Measurements from ENCODE around the gene INSIG1. TPM values are rescaled to one million over a fixed set of nuclear protein-coding genes. Genes with fewer than 3 reads are reported as not detected.

Gene INSIG1
- total RNA-seq, 1 experiment from 2014 or later = 92.6 TPM

DNA sequence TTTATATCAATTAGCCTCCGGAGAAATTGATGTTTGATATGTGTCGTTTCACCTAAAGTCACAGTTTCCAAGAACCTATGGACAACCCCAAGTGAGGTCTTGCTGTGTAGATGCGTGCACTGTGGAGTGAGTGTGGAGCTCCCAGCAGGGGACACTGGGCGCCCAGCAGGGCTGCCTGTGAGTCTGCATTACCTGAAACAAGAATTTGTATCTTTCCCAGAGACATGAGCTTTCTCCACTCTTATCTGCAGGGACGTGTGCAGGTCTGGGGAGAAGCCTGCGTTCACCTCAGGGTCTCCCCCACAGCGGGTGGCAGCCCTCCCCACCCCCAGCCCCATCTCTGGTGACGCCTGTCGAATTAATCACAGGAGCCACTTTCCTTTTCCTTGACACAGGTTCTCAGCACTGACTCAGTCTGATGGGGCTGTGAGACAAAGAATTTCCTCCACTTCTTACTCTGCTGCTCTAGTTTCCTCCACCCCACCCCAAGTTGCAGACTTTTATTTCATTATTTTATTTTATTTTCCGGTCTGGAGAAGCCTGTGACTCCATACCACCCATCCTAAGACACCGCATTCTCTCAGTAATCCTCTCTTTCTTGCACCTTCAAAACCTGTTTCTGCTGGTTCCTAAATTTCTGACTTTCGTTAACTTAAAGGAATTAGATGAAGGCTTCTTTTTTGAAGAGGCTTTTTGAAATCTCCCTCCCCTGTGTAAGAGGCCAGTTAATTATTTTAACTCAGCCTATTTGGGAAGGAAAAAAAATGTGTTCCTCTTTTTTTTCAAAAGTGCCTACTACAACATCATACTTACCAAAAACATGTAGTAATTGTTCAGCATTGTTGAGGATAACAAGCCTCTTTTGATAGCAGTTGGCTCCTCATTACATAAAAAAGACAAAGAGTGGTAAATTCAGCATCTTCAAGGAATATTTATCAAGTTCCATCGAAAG, 17.0 kb upstream of the INSIG1 start:
- ChIA-PET CTCF (no interaction called here), POLR2A (no interaction called here)
- in situ Hi-C loops (cut with HindIII; ENCODE audit: low pct_unique_long_range_greater_than_20kb, low sequenced_read_pairs) = no loop called here
- intact Hi-C loops (cut with micrococcal nuclease; ENCODE audit: unreplicated experiment) = no loop called here
- Histone ChIP-seq H3K4me3 (ENCODE audit: low read depth in 2 of 2, low read length in 2 of 2) (no peak overlapping the region), H3K9me3 (ENCODE audit: control insufficient read depth, insufficient read depth, low read depth, low read length) (no peaks in the 10 kb centered on the region), H3K27ac (ENCODE audit: low read length) (no peak overlapping the region), H3K4me1 (ENCODE audit: control insufficient read depth, insufficient read depth, low read length) (no peaks in the 10 kb centered on the region), H3K27me3 (ENCODE audit: control insufficient read depth, insufficient read depth, low read length) (peaks cover 12% of the 10 kb centered on the region), H3K36me3 (ENCODE audit: control insufficient read depth, insufficient read depth, low read length) (no peaks in the 10 kb centered on the region)
- no peak for TF ChIP-seq TCF7L2 (IDR thresholded peaks at IDR 0.05; ENCODE audit: low read depth, low read length)
- no peak for TF ChIP-seq SIN3A (IDR thresholded peaks at IDR 0.05; ENCODE audit: borderline replicate concordance, insufficient read depth, low read depth, low read length)
- TF ChIP-seq POLR2AphosphoS5 (IDR thresholded peaks at IDR 0.05; ENCODE audit: low read depth, low read length) = no peak
- TF ChIP-seq, protein P1, sequence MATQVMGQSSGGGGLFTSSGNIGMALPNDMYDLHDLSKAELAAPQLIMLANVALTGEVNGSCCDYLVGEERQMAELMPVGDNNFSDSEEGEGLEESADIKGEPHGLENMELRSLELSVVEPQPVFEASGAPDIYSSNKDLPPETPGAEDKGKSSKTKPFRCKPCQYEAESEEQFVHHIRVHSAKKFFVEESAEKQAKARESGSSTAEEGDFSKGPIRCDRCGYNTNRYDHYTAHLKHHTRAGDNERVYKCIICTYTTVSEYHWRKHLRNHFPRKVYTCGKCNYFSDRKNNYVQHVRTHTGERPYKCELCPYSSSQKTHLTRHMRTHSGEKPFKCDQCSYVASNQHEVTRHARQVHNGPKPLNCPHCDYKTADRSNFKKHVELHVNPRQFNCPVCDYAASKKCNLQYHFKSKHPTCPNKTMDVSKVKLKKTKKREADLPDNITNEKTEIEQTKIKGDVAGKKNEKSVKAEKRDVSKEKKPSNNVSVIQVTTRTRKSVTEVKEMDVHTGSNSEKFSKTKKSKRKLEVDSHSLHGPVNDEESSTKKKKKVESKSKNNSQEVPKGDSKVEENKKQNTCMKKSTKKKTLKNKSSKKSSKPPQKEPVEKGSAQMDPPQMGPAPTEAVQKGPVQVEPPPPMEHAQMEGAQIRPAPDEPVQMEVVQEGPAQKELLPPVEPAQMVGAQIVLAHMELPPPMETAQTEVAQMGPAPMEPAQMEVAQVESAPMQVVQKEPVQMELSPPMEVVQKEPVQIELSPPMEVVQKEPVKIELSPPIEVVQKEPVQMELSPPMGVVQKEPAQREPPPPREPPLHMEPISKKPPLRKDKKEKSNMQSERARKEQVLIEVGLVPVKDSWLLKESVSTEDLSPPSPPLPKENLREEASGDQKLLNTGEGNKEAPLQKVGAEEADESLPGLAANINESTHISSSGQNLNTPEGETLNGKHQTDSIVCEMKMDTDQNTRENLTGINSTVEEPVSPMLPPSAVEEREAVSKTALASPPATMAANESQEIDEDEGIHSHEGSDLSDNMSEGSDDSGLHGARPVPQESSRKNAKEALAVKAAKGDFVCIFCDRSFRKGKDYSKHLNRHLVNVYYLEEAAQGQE (IDR thresholded peaks at IDR 0.05; ENCODE audit: insufficient read depth in 1 of 2, low read depth in 2 of 2, low read length in 1 of 2) = no peak
- TF ChIP-seq, protein P2, sequence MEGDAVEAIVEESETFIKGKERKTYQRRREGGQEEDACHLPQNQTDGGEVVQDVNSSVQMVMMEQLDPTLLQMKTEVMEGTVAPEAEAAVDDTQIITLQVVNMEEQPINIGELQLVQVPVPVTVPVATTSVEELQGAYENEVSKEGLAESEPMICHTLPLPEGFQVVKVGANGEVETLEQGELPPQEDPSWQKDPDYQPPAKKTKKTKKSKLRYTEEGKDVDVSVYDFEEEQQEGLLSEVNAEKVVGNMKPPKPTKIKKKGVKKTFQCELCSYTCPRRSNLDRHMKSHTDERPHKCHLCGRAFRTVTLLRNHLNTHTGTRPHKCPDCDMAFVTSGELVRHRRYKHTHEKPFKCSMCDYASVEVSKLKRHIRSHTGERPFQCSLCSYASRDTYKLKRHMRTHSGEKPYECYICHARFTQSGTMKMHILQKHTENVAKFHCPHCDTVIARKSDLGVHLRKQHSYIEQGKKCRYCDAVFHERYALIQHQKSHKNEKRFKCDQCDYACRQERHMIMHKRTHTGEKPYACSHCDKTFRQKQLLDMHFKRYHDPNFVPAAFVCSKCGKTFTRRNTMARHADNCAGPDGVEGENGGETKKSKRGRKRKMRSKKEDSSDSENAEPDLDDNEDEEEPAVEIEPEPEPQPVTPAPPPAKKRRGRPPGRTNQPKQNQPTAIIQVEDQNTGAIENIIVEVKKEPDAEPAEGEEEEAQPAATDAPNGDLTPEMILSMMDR (IDR thresholded peaks at IDR 0.05) = no peak
- ATAC-seq (no peak), DNase-seq (ENCODE audit: low read depth, low spot score) (no peak)
- no TSS peak for BruUV-seq (replicated peaks)

DNA sequence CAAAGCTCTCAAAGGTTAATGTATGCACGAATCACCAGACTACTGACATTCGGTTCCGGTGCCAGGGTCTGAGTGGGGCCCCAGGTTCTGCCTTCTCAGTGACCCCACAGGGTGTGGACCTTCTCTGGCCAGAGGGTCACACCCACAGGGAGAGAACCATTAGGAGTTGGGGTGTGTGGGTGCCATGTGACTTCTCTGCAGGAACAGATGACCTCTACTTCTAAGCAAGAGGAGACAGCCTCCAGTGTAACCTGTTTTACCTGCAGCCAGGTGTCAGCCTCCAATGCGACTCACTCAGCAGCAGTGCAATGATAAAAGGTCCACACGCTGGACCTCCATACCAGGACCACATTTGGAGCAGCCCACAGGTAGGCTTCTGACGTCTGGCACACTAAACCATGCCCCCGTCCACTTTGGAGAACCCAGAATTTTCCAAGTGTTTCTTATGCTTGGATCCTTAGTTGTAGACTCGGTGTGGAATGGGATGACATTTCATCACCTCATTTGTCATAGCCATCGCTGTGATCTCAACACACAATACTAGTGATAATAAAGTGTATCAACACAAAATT, 16.2 kb upstream of the INSIG1 start:
- no peaks in the 10 kb centered on the region for H3K4me1 ChIP-seq (ENCODE audit: control insufficient read depth, insufficient read depth, low read length)
- TF ChIP-seq, protein P2 (IDR thresholded peaks at IDR 0.05) = no peak
- TF ChIP-seq SIN3A (IDR thresholded peaks at IDR 0.05; ENCODE audit: borderline replicate concordance, insufficient read depth, low read depth, low read length) (no peak), TCF7L2 (IDR thresholded peaks at IDR 0.05; ENCODE audit: low read depth, low read length) (no peak), POLR2AphosphoS5 (IDR thresholded peaks at IDR 0.05; ENCODE audit: low read depth, low read length) (no peak)
- TF ChIP-seq, protein P1 (IDR thresholded peaks at IDR 0.05; ENCODE audit: insufficient read depth in 1 of 2, low read depth in 2 of 2, low read length in 1 of 2) = no peak
- BruUV-seq (replicated peaks) = no TSS peak
- DNase-seq (ENCODE audit: low read depth, low spot score) = no peak
- no peaks in the 10 kb centered on the region for H3K9me3 ChIP-seq (ENCODE audit: control insufficient read depth, insufficient read depth, low read depth, low read length)
- peaks cover 12% of the 10 kb centered on the region for H3K27me3 ChIP-seq (ENCODE audit: control insufficient read depth, insufficient read depth, low read length)
- in situ Hi-C loops (cut with HindIII; ENCODE audit: low pct_unique_long_range_greater_than_20kb, low sequenced_read_pairs) (no loop called here), intact Hi-C loops (cut with micrococcal nuclease; ENCODE audit: unreplicated experiment) (no loop called here)
- no peak overlapping the region for H3K4me3 ChIP-seq (ENCODE audit: low read depth in 2 of 2, low read length in 2 of 2)
- no peaks in the 10 kb centered on the region for H3K36me3 ChIP-seq (ENCODE audit: control insufficient read depth, insufficient read depth, low read length)
- ChIA-PET POLR2A (no interaction called here), CTCF (no interaction called here)
- H3K27ac ChIP-seq (ENCODE audit: low read length) = no peak overlapping the region
- ATAC-seq = no peak
